SKM-1 treated with dmso at 0.1 percent for 144 hours (cell line): Measurements from ENCODE around the gene GM2A.

Source experiments
- DNase-seq: peaks from one replicate; lab custom pipeline; 2025; ENCODE audit not compliant: unreplicated experiment; lab: John Stamatoyannopoulos, UW

GM2A gene

GRCh38 chr5:151252762-151253604 lies at the start of gene GM2A:
Gene GM2A, plus strand, starts transcription at chr5:151253185. Its CDS starts 32 bp downstream, at chr5:151253217.
- peak; percentile 99 for DNase-seq

GRCh38 chr5:151204051-151204450 lies 48.9 kb upstream of the GM2A start:
- no peak for DNase-seq

- DNase-seq: no peak
These were observed 47.6 kb upstream of the GM2A start for GRCh38 chr5:151205411-151205810.

- no peak for DNase-seq
These were observed 44.5 kb upstream of the GM2A start for GRCh38 chr5:151208481-151208914.

- DNase-seq: no peak
These were observed 40.6 kb upstream of the GM2A start for GRCh38 chr5:151212406-151212798.

GRCh38 chr5:151213803-151214613 lies 39.0 kb upstream of the GM2A start:
- DNase-seq: peak; percentile 98

GRCh38 chr5:151214614-151215545 lies 38.1 kb upstream of the GM2A start:
- peak; percentile 94 for DNase-seq

GRCh38 chr5:151215546-151215880 lies 37.5 kb upstream of the GM2A start:
- no peak for DNase-seq

GRCh38 chr5:151216781-151217180 lies 36.2 kb upstream of the GM2A start:
- DNase-seq: no peak

- DNase-seq: no peak
These were observed 34.8 kb upstream of the GM2A start for GRCh38 chr5:151218177-151218576.

- DNase-seq: no peak
These were observed 33.8 kb upstream of the GM2A start for GRCh38 chr5:151219138-151219537.

GRCh38 chr5:151219789-151220188 lies 33.2 kb upstream of the GM2A start:
- no peak for DNase-seq

GRCh38 chr5:151221574-151221973 lies 31.4 kb upstream of the GM2A start:
- no peak for DNase-seq

GRCh38 chr5:151222054-151222789 lies 30.8 kb upstream of the GM2A start:
- DNase-seq: no peak

GRCh38 chr5:151222790-151223446 lies 30.1 kb upstream of the GM2A start:
- no peak for DNase-seq

- peak; percentile 62 for DNase-seq
These were observed 29.3 kb upstream of the GM2A start, which contains the start of gene CCDC69 for GRCh38 chr5:151223447-151224264. Gene CCDC69, minus strand, starts transcription at chr5:151224092. Its CDS starts 122 bp downstream, at chr5:151223970.

- peak; percentile 32 for DNase-seq
These were observed 28.6 kb upstream of the GM2A start for GRCh38 chr5:151224372-151224771.

GRCh38 chr5:151225071-151225470 lies 27.9 kb upstream of the GM2A start:
- no peak for DNase-seq

GRCh38 chr5:151225475-151225874 lies 27.5 kb upstream of the GM2A start:
- DNase-seq: no peak
